GM12865 (cell line): Measurements from ENCODE around the gene MLEC.
A peak's percentile ranks its signal among the peaks of the same experiment; 100 is the strongest.
"Not testable (repeated sequence)": the region's sequence is repeated elsewhere in the genome, so short reads cannot be mapped to it uniquely, and the experiment has no call there.

ENCODE experiments used
- DNase-seq: peaks from one replicate; pipeline ENCODE4 v3.0.0; 2010; ENCODE audit warnings: low read depth
- H3K4me3 ChIP-seq: 2 replicates; pipeline ENCODE4 v1.5.1; 2011; ENCODE audit warnings: mild to moderate bottlenecking, low read depth, low read length, control low read depth
- CTCF ChIP-seq: IDR thresholded peaks from 2 replicates; pipeline ENCODE4 v1.5.1; 2011; ENCODE audit warnings: low read length, control low read depth, low read depth, inconsistent platforms; ENCODE audit not compliant: insufficient read depth; ENCODE audit errors: missing control alignments

MLEC gene

GRCh38 chr12:120725659-120726509 is 38.9 kb downstream of the MLEC start, which contains the start of gene ACADS:
TSS of gene ACADS (plus strand) at chr12:120725826. CDS start at chr12:120725886, 60 bp downstream.
- no peak for TF ChIP-seq CTCF
- peak; percentile 93 for DNase-seq
- H3K4me3 ChIP-seq, result peak within 1 kb of the TSS; percentile 62

- peak overlapping the region; percentile 62 for H3K4me3 ChIP-seq
These were observed 39.5 kb downstream of the MLEC start for GRCh38 chr12:120726510-120726793.

GRCh38 chr12:120726961-120727360 is 40.0 kb downstream of the MLEC start:
- no peak for TF ChIP-seq CTCF
- H3K4me3 ChIP-seq, result no peak overlapping the region
- no peak for DNase-seq

More at GRCh38 chr12:120726510-120726793, 39.5 kb downstream of the MLEC start:
- no peak for TF ChIP-seq CTCF
- no peak for DNase-seq

GRCh38 chr12:120732198-120732597 is 45.2 kb downstream of the MLEC start:
- H3K4me3 ChIP-seq, DNase-seq: not testable (repeated sequence)

- no peak for TF ChIP-seq CTCF
- no peak for DNase-seq
- no peak overlapping the region for H3K4me3 ChIP-seq
These were observed 46.6 kb downstream of the MLEC start for GRCh38 chr12:120733574-120733973.

- H3K4me3 ChIP-seq, result no peak overlapping the region
- no peak for DNase-seq
- no peak for TF ChIP-seq CTCF
These were observed 47.3 kb downstream of the MLEC start for GRCh38 chr12:120734210-120734609.

GRCh38 chr12:120735181-120735580 is 48.2 kb downstream of the MLEC start:
- TF ChIP-seq CTCF, result no peak
- DNase-seq, result no peak
- no peak overlapping the region for H3K4me3 ChIP-seq
